GM19438 (cell line): Measurements from ENCODE around the gene PIBF1.

ENCODE experiments used
- ATAC-seq: cut with Tn5 transposase; IDR thresholded peaks from one replicate; pipeline ENCODE4 v1.9.1; 2021; ENCODE audit warnings: low read depth; ENCODE audit not compliant: unreplicated experiment

Gene PIBF1

DNA sequence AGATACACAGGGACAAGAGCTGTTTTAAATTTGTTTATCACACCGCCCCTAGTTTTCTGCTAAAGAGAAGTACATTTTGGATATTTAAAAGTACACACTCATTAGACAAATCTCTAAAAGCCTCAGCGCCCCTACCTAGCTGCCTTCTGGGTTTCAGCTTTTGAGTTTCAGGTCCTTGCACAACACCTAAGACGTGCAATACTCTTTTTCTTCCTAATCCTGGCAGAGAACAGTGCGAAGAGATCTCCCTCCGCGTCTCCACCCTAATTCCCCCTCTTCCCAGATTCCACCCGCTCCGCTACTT is 276.5 kb downstream of the PIBF1 start:
- peak; percentile 21 for ATAC-seq

DNA sequence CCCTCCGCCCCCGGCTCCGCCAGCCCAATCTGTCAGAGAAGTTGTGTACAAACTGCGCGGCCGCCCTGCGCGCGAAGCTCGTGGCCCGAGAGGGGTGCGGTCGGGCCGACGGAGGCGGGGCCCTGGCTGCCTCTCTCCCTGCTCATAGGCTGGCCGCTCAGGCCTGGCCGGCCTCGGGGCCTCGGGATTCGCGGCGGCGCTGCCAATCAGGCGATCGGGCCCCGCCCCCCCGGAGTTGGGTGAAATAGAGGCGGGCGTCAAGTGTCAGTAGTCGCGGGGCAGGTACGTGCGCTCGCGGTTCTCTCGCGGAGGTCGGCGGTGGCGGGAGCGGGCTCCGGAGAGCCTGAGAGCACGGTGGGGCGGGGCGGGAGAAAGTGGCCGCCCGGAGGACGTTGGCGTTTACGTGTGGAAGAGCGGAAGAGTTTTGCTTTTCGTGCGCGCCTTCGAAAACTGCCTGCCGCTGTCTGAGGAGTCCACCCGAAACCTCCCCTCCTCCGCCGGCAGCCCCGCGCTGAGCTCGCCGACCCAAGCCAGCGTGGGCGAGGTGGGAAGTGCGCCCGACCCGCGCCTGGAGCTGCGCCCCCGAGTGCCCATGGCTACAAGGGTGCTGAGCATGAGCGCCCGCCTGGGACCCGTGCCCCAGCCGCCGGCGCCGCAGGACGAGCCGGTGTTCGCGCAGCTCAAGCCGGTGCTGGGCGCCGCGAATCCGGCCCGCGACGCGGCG is 277.0 kb downstream of the PIBF1 start, which contains the start of gene KLF5:
KLF5 (plus strand) TSS at position 270 of the 724 bp plus-strand sequence; CDS start at position 593, 323 bp downstream.
- ATAC-seq: peak; percentile 96

DNA sequence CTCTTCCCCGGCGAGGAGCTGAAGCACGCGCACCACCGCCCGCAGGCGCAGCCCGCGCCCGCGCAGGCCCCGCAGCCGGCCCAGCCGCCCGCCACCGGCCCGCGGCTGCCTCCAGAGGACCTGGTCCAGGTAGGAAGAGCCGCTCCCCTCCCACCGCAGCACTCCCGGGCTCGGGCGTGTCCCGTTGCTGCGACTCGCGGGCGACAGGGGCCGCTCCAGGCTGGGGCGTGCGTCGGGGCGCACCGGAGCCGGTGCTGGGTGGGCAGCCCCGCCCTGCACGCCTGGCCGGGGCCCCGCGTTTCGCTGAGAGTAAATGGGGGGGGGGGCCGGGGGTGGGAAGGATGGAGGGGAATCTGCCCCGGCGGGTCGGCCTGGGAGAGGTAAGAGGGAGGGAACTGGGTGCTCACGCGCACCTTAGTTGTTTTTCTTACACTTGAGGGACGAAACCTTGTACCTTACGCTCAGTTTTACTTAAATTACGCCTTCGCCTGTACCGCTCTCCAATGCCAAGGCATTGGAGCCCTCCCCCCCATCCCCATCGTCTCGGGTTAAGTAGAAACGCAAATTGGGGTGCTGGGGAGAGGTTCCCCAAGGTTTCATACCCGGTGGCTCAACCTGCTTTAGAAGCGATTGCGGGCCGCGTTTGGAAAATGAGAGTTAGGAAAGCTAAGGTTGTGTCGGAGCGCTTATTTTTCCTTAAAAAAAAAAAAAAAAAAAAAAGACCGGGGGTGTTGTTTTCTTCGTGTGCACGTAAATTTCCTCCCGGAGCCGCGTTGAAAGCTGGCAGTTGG is 277.7 kb downstream of the PIBF1 start:
- peak; percentile 48 for ATAC-seq

DNA sequence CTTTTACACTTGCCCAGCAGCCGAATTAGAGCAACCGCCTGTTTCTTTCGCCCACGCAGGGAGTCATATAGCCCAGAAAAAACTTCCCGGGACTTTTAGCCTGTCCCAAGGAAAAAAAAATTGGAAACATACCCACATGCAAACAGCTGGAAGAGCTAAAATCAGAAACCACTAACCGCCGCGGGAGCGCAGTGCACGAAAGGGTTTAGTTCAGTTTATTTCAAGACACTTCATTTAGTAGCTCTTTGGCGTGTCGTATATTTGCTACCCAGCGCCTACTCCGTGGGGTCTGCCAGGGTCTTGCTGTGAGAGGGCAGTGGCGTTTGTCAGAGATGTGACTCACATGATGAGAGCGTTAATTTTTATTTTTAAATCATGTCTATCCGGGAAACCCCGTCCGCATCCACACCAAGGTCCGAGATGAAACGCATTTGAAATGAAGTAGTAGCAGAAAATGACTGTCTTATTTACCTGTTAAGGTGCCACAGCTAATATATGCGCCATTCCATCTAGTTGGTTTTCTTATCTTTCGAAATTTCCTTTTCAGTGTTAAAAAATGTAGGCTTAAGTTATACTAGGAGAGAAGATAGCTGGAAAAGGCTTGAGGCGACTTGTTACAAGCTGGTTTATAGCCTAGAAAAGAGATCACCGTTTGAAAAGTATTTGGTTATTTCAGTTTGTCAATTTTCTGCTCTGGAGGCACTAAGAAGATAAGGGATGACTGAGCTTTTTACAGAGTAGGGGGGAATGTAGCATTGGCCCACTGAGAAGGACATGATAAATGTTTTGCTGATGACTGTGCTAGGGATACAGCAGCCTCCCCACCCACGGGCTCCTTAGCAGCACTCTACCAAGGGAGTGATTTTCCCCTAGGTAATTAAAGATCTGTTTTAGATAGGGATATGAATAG is 278.6 kb downstream of the PIBF1 start:
- ATAC-seq: no peak

DNA sequence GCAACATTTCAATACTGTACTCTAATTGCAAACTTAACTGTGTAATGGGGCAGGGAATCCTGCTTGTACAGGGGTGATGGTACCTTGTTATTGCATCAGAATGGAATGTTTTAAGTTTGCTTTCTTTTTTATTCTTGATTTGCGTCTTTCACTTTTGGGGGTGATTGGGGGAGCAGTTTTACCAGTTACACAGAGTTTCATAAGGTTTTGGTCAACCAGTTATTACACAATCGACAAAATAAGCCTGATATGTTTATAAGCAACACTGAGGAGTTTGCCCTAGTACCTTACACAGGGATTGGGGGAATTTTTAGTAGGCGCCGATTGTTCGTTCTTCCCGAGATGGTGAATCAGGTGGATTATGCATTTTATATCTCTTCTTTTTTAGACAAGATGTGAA is 279.5 kb downstream of the PIBF1 start:
- no peak for ATAC-seq

DNA sequence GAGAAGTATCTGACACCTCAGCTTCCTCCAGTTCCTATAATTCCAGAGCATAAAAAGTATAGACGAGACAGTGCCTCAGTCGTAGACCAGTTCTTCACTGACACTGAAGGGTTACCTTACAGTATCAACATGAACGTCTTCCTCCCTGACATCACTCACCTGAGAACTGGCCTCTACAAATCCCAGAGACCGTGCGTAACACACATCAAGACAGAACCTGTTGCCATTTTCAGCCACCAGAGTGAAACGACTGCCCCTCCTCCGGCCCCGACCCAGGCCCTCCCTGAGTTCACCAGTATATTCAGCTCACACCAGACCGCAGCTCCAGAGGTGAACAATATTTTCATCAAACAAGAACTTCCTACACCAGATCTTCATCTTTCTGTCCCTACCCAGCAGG is 279.9 kb downstream of the PIBF1 start:
- ATAC-seq: no peak

DNA sequence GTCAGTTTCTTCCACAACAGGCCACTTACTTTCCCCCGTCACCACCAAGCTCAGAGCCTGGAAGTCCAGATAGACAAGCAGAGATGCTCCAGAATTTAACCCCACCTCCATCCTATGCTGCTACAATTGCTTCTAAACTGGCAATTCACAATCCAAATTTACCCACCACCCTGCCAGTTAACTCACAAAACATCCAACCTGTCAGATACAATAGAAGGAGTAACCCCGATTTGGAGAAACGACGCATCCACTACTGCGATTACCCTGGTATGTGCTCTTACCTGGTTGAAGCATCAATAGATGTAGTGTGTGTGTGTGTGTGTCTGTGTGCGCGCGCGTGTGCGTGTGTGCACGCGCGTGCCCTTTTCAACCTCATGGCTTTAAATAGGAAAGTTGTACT is 280.5 kb downstream of the PIBF1 start:
- no peak for ATAC-seq

DNA sequence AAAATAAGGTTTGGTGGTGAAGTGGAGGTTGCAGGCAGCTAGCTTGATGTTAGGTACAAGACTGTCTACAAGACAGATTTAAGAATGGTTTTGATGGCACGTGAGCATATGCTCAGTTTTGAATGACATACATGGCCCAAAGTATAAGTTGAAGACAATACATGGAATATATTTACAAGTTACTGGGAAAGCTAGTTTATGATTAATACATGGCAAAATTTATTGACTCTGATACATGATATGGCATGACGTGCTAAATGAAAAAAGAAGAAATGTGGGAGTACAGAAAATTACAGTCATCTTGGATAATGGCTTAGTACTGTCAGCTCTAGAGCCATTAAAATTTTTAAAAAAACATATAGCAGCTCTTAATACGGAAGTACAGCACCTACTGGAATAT is 281.2 kb downstream of the PIBF1 start:
- ATAC-seq: no peak

DNA sequence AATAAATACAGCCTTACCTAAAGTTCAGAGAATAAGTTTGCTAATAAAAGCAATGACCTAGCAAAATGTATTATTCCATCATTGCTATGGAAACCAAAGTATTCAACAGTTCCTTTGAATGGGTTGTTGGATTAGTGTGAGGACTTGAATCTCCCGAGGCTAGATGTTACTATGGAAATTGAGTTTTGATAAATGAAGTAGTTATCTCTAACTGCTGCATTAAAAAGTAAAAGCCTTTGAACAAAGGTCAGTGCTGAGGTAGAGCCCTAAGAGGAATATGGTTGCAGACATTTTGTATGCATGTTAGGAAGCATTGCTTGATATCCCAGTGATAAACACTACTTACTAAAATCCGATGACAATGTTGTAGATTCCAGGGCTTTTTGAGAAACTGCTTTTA is 283.1 kb downstream of the PIBF1 start:
- no peak for ATAC-seq

DNA sequence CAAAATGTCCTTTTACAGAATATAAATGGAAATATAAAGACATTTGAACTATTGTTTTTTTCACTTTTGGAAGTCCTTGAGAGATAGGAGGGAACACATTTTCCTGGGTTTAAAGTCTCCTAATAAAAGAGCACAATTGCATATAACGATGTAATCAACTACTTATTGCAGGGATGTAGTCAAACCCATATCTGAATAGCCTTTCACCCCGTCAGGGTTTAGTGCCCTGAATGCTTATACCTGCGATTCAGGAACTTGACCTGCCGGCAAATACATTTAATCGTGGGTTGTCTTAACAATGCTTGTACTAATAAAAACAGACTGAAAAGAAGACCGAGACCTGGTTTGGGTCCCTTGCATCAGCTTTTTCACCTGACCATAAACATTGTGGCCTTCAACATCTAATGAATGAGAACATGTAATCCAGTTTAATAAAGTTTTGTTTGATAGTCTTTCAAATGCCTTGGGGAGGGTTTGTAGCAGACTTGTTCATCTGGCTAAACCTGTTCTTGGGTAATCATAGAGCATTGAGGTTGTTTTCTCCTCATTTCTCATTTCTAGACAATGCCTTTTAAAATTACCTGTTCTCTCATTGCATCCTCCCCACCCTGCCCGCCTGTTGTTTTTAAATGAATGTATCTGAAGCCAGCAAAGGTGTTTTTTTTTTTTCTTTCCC is 283.9 kb downstream of the PIBF1 start:
- ATAC-seq: no peak
